Suprapubic skin (tissue), 4 donors: ENCODE measurements around the gene TAPBP. TPM values are rescaled to one million over a fixed set of nuclear protein-coding genes. Genes with fewer than 3 reads are reported as not detected.
"Not testable (repeated sequence)": the region's sequence is repeated elsewhere in the genome, so short reads cannot be mapped to it uniquely, and the experiment has no call there.

Experiments
- DNase-seq, 2 donors: peaks; one replicate each; pipeline ENCODE4 v3.0.0-alpha.2; 2019; ENCODE audit warnings: low spot score in 2 of 2
- H3K27ac ChIP-seq: fragments of 200-600 bp; sonication (generic); one replicate; pipeline ENCODE4 v1.5.1; 2019
- H3K27me3 ChIP-seq: fragments of 200-600 bp; sonication (generic); one replicate; pipeline ENCODE4 v1.5.1; 2019
- H3K36me3 ChIP-seq: fragments of 200-600 bp; sonication (generic); one replicate; pipeline ENCODE4 v1.5.1; 2019
- H3K4me1 ChIP-seq: fragments of 200-600 bp; sonication (generic); one replicate; pipeline ENCODE4 v1.5.1; 2019
- H3K4me3 ChIP-seq: fragments of 200-600 bp; sonication (generic); one replicate; pipeline ENCODE4 v1.5.1; 2019; ENCODE audit warnings: mild to moderate bottlenecking
- H3K9me3 ChIP-seq: fragments of 200-600 bp; sonication (generic); one replicate; pipeline ENCODE4 v1.5.1; 2019
- CTCF ChIP-seq, 2 donors: fragments of 200-600 bp in 1 of 2; fragments of 450-650 bp in 1 of 2; sonication (generic) in 1 of 2; IDR thresholded peaks; one replicate each; pipeline ENCODE4 v1.5.1; 2016 to 2019; ENCODE audit warnings: antibody characterized with exemption in 2 of 2, mild to moderate bottlenecking in 1 of 2, moderate library complexity in 1 of 2
- EP300 ChIP-seq: sonication (generic); formaldehyde crosslinking; IDR thresholded peaks from one replicate; pipeline ENCODE4 v1.6.1; 2017; ENCODE audit warnings: antibody characterized with exemption
- POLR2A ChIP-seq, 2 donors: fragments of 450-650 bp; IDR thresholded peaks; one replicate each; pipeline ENCODE4 v1.6.1; 2017; ENCODE audit warnings: antibody characterized with exemption in 2 of 2, mild to moderate bottlenecking in 2 of 2, moderate library complexity in 2 of 2
- POLR2AphosphoS5 ChIP-seq, 3 donors: sonication (generic); formaldehyde crosslinking; IDR thresholded peaks; one replicate each; pipeline ENCODE4 v1.6.1; 2017; ENCODE audit warnings: antibody characterized with exemption in 3 of 3
- WGBS: methylation state at CpG from one replicate; pipeline ENCODE4 v1.1.5; 2018; 5-methylcytosine and 5-hydroxymethylcytosine counted together
- total RNA-seq, 4 donors: library from RNA; depleted of rRNA; stranded (reverse); fragments of >200 nt; gene quantifications; one replicate each; pipeline ENCODE4 v1.1.0, GENCODE V29; 2016

Gene TAPBP
- total RNA-seq, 4 donors from 2014 or later, result 91.5 to 132 (median 108) TPM

GRCh38 chr6:33276581-33276863, 37.4 kb downstream of the TAPBP start:
- TF ChIP-seq CTCF (IDR thresholded peaks at IDR 0.05), result no peak
- TF ChIP-seq EP300, result no peak
- TF ChIP-seq POLR2AphosphoS5 (IDR thresholded peaks at IDR 0.05), result no peak
- TF ChIP-seq POLR2A (IDR thresholded peaks at IDR 0.05), result no peak
- Histone ChIP-seq H3K27me3 (no peaks in the 10 kb centered on the region), H3K27ac (peak overlapping the region; percentile 92), H3K4me3 (peak overlapping the region; percentile 83), H3K36me3 (peaks cover 50% of the 10 kb centered on the region), H3K9me3 (no peaks in the 10 kb centered on the region), H3K4me1 (peaks cover 63% of the 10 kb centered on the region)
- DNase-seq, result no peak

GRCh38 chr6:33275795-33276580, 37.9 kb downstream of the TAPBP start:
- peaks cover 64% of the 10 kb centered on the region for H3K4me1 ChIP-seq
- peaks cover 50% of the 10 kb centered on the region for H3K36me3 ChIP-seq
- H3K27me3 ChIP-seq, H3K9me3 ChIP-seq: not testable (repeated sequence)
- 67% methylated on average over 16 of the region's 16 CpGs for WGBS
- peak overlapping the region; percentile 92 for H3K27ac ChIP-seq
- peak overlapping the region; percentile 83 for H3K4me3 ChIP-seq
- DNase-seq, result peak in 1 of 2 donors; percentile 39

- DNase-seq, result no peak
- Histone ChIP-seq H3K27me3 (no peaks in the 10 kb centered on the region), H3K36me3 (peaks cover 37% of the 10 kb centered on the region), H3K4me3 (no peak overlapping the region), H3K27ac (no peak overlapping the region), H3K4me1 (peaks cover 75% of the 10 kb centered on the region), H3K9me3 (no peaks in the 10 kb centered on the region)
- WGBS, result 68% methylated on average over 14 of the region's 14 CpGs
- TF ChIP-seq EP300 (no peak), CTCF (IDR thresholded peaks at IDR 0.05) (no peak), POLR2A (IDR thresholded peaks at IDR 0.05) (no peak), POLR2AphosphoS5 (IDR thresholded peaks at IDR 0.05) (no peak)
Observed at GRCh38 chr6:33273924-33274902, 39.7 kb downstream of the TAPBP start.

- Histone ChIP-seq H3K9me3 (no peaks in the 10 kb centered on the region), H3K27me3 (no peaks in the 10 kb centered on the region), H3K27ac (peak overlapping the region; percentile 97), H3K36me3 (peaks cover 40% of the 10 kb centered on the region), H3K4me3 (peak overlapping the region; percentile 85), H3K4me1 (peaks cover 72% of the 10 kb centered on the region)
- DNase-seq, result no peak
- whole genome bisulfite sequencing, result 56% methylated on average over 11 of the region's 11 CpGs
- TF ChIP-seq POLR2A (IDR thresholded peaks at IDR 0.05) (no peak), POLR2AphosphoS5 (IDR thresholded peaks at IDR 0.05) (no peak), EP300 (no peak), CTCF (IDR thresholded peaks at IDR 0.05) (no peak)
Observed at GRCh38 chr6:33273129-33273923, 40.6 kb downstream of the TAPBP start.

GRCh38 chr6:33272275-33273128, 41.4 kb downstream of the TAPBP start:
- 14% methylated on average over 20 of the region's 22 CpGs for WGBS
- peaks cover 63% of the 10 kb centered on the region for H3K4me1 ChIP-seq
- TF ChIP-seq CTCF (IDR thresholded peaks at IDR 0.05), result no peak

More at GRCh38 chr6:33272275-33273128, 41.4 kb downstream of the TAPBP start:
- no peak for DNase-seq
- H3K36me3 ChIP-seq, result peaks cover 48% of the 10 kb centered on the region
- H3K27me3 ChIP-seq, result no peaks in the 10 kb centered on the region
- no peaks in the 10 kb centered on the region for H3K9me3 ChIP-seq
- peak overlapping the region; percentile 85 for H3K4me3 ChIP-seq
- H3K27ac ChIP-seq, result peak overlapping the region; percentile 97
